ENCODE data around the gene CCDC197. TPM values are rescaled to one million over a fixed set of nuclear protein-coding genes. Genes with fewer than 3 reads are reported as not detected.

CCDC197 gene
- total RNA-seq, 4 donors from 2014 or later = not detected

- intact Hi-C loops (cut with DNase I; ENCODE audit: low total_unique reads) = no loop called here
- TF ChIP-seq CTCF (IDR thresholded peaks at IDR 0.05) = no peak
- no peak for TF ChIP-seq POLR2A (IDR thresholded peaks at IDR 0.05)
- H3K9me3 ChIP-seq = no peaks in the 10 kb centered on the region
- H3K4me3 ChIP-seq = no peak overlapping the region
- no peak for DNase-seq
- H3K27me3 ChIP-seq = no peaks in the 10 kb centered on the region
- no peaks in the 10 kb centered on the region for H3K4me1 ChIP-seq
- no peak overlapping the region for H3K27ac ChIP-seq
- no peaks in the 10 kb centered on the region for H3K36me3 ChIP-seq
These were observed 33.5 kb downstream of the CCDC197 start for GRCh38 chr14:94030571-94030970.

- no peak for DNase-seq
- intact Hi-C loops (cut with DNase I; ENCODE audit: low total_unique reads) = no loop called here
- Histone ChIP-seq H3K4me1 (no peaks in the 10 kb centered on the region), H3K36me3 (no peaks in the 10 kb centered on the region), H3K9me3 (no peaks in the 10 kb centered on the region), H3K27ac (no peak overlapping the region), H3K4me3 (no peak overlapping the region), H3K27me3 (no peaks in the 10 kb centered on the region)
- TF ChIP-seq CTCF (IDR thresholded peaks at IDR 0.05) (no peak), POLR2A (IDR thresholded peaks at IDR 0.05) (no peak)
These were observed 34.2 kb downstream of the CCDC197 start for GRCh38 chr14:94031161-94031882.

GRCh38 chr14:94031883-94032279, 34.8 kb downstream of the CCDC197 start:
- intact Hi-C loops (cut with DNase I; ENCODE audit: low total_unique reads) = no loop called here
- H3K27me3 ChIP-seq = no peaks in the 10 kb centered on the region

GRCh38 chr14:94034886-94035285, 37.8 kb downstream of the CCDC197 start:
- no peak for DNase-seq
- Histone ChIP-seq H3K27ac (no peak overlapping the region), H3K9me3 (no peaks in the 10 kb centered on the region), H3K36me3 (no peaks in the 10 kb centered on the region), H3K4me3 (no peak overlapping the region), H3K27me3 (no peaks in the 10 kb centered on the region), H3K4me1 (no peaks in the 10 kb centered on the region)
- no peak for TF ChIP-seq CTCF (IDR thresholded peaks at IDR 0.05)
- no peak for TF ChIP-seq POLR2A (IDR thresholded peaks at IDR 0.05)
- intact Hi-C loops (cut with DNase I; ENCODE audit: low total_unique reads) = no loop called here

More at GRCh38 chr14:94031883-94032279, 34.8 kb downstream of the CCDC197 start:
- Histone ChIP-seq H3K27ac (no peak overlapping the region), H3K4me1 (no peaks in the 10 kb centered on the region), H3K9me3 (no peaks in the 10 kb centered on the region), H3K36me3 (no peaks in the 10 kb centered on the region), H3K4me3 (no peak overlapping the region)
- TF ChIP-seq POLR2A (IDR thresholded peaks at IDR 0.05) (no peak), CTCF (IDR thresholded peaks at IDR 0.05) (no peak)
- DNase-seq = no peak

GRCh38 chr14:94036313-94037167, 39.4 kb downstream of the CCDC197 start:
- Histone ChIP-seq H3K9me3 (no peaks in the 10 kb centered on the region), H3K27ac (no peak overlapping the region), H3K36me3 (no peaks in the 10 kb centered on the region), H3K4me1 (no peaks in the 10 kb centered on the region), H3K4me3 (no peak overlapping the region), H3K27me3 (no peaks in the 10 kb centered on the region)
- DNase-seq = peak; percentile 51 to 62
- intact Hi-C loops (cut with DNase I; ENCODE audit: low total_unique reads) = loop anchor here (2.0 kb wide), 1 partner anchor 100 kb away; no protein-coding TSS in a partner anchor
- TF ChIP-seq CTCF (IDR thresholded peaks at IDR 0.05) (peak; percentile 59 to 80 (median 69)), POLR2A (IDR thresholded peaks at IDR 0.05) (no peak)

All from uterus (tissue), 4 donors.